ENCODE measurements around the gene PTPRD.

DNA sequence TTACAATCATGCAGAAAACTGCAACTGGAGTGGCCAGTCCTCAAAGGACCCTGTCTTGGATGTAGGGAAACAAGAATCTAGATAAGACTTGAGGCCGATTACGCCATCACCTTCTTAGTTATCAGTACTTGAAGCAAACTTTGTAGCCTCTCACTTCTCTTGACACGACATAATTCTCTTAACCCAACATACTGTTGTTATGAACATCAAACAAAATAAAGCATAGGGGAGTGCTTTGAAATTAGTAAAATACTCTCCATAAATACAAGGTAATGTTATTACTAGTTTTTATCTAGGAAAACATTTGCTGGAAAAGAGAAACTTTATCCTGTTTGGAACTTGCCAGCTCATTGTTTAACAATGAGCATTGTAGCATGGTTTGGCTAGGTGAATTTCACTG, 2238.3 kb downstream of the PTPRD start:
- TF ChIP-seq CTCF (IDR thresholded peaks at IDR 0.05; ENCODE audit: low read depth, low read length, poor library complexity, severe bottlenecking) (no peak), EZH2phosphoT487 (IDR thresholded peaks at IDR 0.05; ENCODE audit: borderline replicate concordance, low read length) (no peak)

All from DOHH2 (cell line).